ENCODE data around the gene SLAMF6.
A peak's percentile ranks its signal among the peaks of the same experiment; 100 is the strongest.
"Not testable (repeated sequence)": the region's sequence is repeated elsewhere in the genome, so short reads cannot be mapped to it uniquely, and the experiment has no call there.

Gene SLAMF6

GRCh38 chr1:160542303-160542945 is 19.4 kb upstream of the SLAMF6 start:
- no peak for DNase-seq (ENCODE audit: low read depth in 2 of 2)

- no peak for DNase-seq (ENCODE audit: low read depth in 2 of 2)
Measured at GRCh38 chr1:160541622-160542302, 18.7 kb upstream of the SLAMF6 start.

GRCh38 chr1:160540859-160541233 is 17.8 kb upstream of the SLAMF6 start:
- no peak for DNase-seq (ENCODE audit: low read depth in 2 of 2)

GRCh38 chr1:160539990-160540858 is 17.2 kb upstream of the SLAMF6 start:
- DNase-seq (ENCODE audit: low read depth in 2 of 2), result peak in 1 of 2 donors; percentile 19

- no peak for DNase-seq (ENCODE audit: low read depth in 2 of 2)
Measured at GRCh38 chr1:160539684-160539989, 16.6 kb upstream of the SLAMF6 start.

- no peak for DNase-seq (ENCODE audit: low read depth in 2 of 2)
Measured at GRCh38 chr1:160538985-160539651, 16.1 kb upstream of the SLAMF6 start.

- DNase-seq (ENCODE audit: low read depth in 2 of 2), result no peak
Measured at GRCh38 chr1:160537714-160538665, 14.9 kb upstream of the SLAMF6 start.

- no peak for DNase-seq (ENCODE audit: low read depth in 2 of 2)
Measured at GRCh38 chr1:160534823-160535605, 12.0 kb upstream of the SLAMF6 start.

GRCh38 chr1:160532557-160532813 is 9.4 kb upstream of the SLAMF6 start:
- DNase-seq (ENCODE audit: low read depth in 2 of 2), result not testable (repeated sequence)

- DNase-seq (ENCODE audit: low read depth in 2 of 2), result not testable (repeated sequence)
Measured at GRCh38 chr1:160531809-160532556, 8.9 kb upstream of the SLAMF6 start.

GRCh38 chr1:160529401-160529952 is 6.4 kb upstream of the SLAMF6 start:
- not testable (repeated sequence) for DNase-seq (ENCODE audit: low read depth in 2 of 2)

GRCh38 chr1:160523789-160524188 is 734 bp upstream of the SLAMF6 start:
- DNase-seq (ENCODE audit: low read depth in 2 of 2), result not testable (repeated sequence)

- DNase-seq (ENCODE audit: low read depth in 2 of 2), result no peak
Measured at GRCh38 chr1:160522136-160522535, 919 bp downstream of the SLAMF6 start.

GRCh38 chr1:160521554-160521953 is 1.5 kb downstream of the SLAMF6 start:
- DNase-seq (ENCODE audit: low read depth in 2 of 2), result no peak

GRCh38 chr1:160520999-160521398 is 2.1 kb downstream of the SLAMF6 start:
- no peak for DNase-seq (ENCODE audit: low read depth in 2 of 2)

GRCh38 chr1:160520582-160520981 is 2.5 kb downstream of the SLAMF6 start:
- DNase-seq (ENCODE audit: low read depth in 2 of 2), result no peak

- DNase-seq (ENCODE audit: low read depth in 2 of 2), result no peak
Measured at GRCh38 chr1:160519642-160520435, 3.2 kb downstream of the SLAMF6 start.

GRCh38 chr1:160517519-160517918 is 5.5 kb downstream of the SLAMF6 start:
- DNase-seq (ENCODE audit: low read depth in 2 of 2), result not testable (repeated sequence)

GRCh38 chr1:160515908-160516307 is 7.1 kb downstream of the SLAMF6 start:
- not testable (repeated sequence) for DNase-seq (ENCODE audit: low read depth in 2 of 2)
